Mucosa of gallbladder (tissue), 1 donor: ENCODE data around the gene CDK3. TPM values are rescaled to one million over a fixed set of nuclear protein-coding genes. Genes with fewer than 3 reads are reported as not detected.
A peak's percentile ranks its signal among the peaks of the same experiment; 100 is the strongest.
"Not testable (repeated sequence)": the region's sequence is repeated elsewhere in the genome, so short reads cannot be mapped to it uniquely, and the experiment has no call there.

Experiments
- DNase-seq: peaks from one replicate; pipeline ENCODE4 v3.0.0-alpha.2; 2020; ENCODE audit warnings: low spot score
- total RNA-seq: library from RNA; stranded (reverse); gene quantifications from one replicate; pipeline ENCODE4 v1.2.1, GENCODE V29; 2021
- donor health status: DM: no; HTN: no; CAD: no.

CDK3 gene
- total RNA-seq, 1 donor from 2014 or later = 11.9 TPM

- no peak for DNase-seq
Observed at GRCh38 chr17:76039121-76039520, 38.5 kb downstream of the CDK3 start.

- no peak for DNase-seq
Observed at GRCh38 chr17:76040376-76040775, 39.7 kb downstream of the CDK3 start.

- DNase-seq = not testable (repeated sequence)
Observed at GRCh38 chr17:76042868-76043267, 42.2 kb downstream of the CDK3 start.

GRCh38 chr17:76044475-76045007 is 43.9 kb downstream of the CDK3 start:
- not testable (repeated sequence) for DNase-seq

GRCh38 chr17:76046064-76046463 is 45.4 kb downstream of the CDK3 start:
- DNase-seq = no peak

GRCh38 chr17:76048025-76048605 is 47.5 kb downstream of the CDK3 start:
- DNase-seq = no peak

GRCh38 chr17:76048711-76049110 is 48.1 kb downstream of the CDK3 start:
- no peak for DNase-seq

GRCh38 chr17:76049239-76049638 is 48.6 kb downstream of the CDK3 start:
- DNase-seq = no peak

GRCh38 chr17:76049836-76050537 is 49.3 kb downstream of the CDK3 start:
- DNase-seq = no peak

GRCh38 chr17:76050538-76051467 is 50.1 kb downstream of the CDK3 start:
- peak; percentile 32 for DNase-seq

GRCh38 chr17:76051561-76051960 is 50.9 kb downstream of the CDK3 start:
- no peak for DNase-seq

- DNase-seq = peak; percentile 37
Observed at GRCh38 chr17:76053246-76054111, 52.8 kb downstream of the CDK3 start.

GRCh38 chr17:76054112-76054476 is 53.4 kb downstream of the CDK3 start:
- DNase-seq = peak; percentile 28

Other genes with a start within 250 kb of the CDK3 start
- gene GALK1, start 235.7 kb upstream of the CDK3 start, total RNA-seq = 35.9 TPM
- gene UNK, start 216.0 kb upstream of the CDK3 start, total RNA-seq = 26.6 TPM
- 26.4 TPM for gene UNC13D, start 156.5 kb upstream of the CDK3 start, total RNA-seq
- 160 TPM for gene WBP2, start 145.5 kb upstream of the CDK3 start, total RNA-seq
- 68.2 TPM for gene TRIM47, start 122.3 kb upstream of the CDK3 start, total RNA-seq
- gene TRIM65, start 103.9 kb upstream of the CDK3 start, total RNA-seq = 24.0 TPM
- gene MRPL38, start 96.0 kb upstream of the CDK3 start, total RNA-seq = 107 TPM
- 28.9 TPM for gene FBF1, start 59.8 kb upstream of the CDK3 start, total RNA-seq
- 102 TPM for gene ACOX1, start 21.7 kb upstream of the CDK3 start, total RNA-seq
- 22.9 TPM for gene TEN1, start 21.6 kb upstream of the CDK3 start, total RNA-seq
- gene EVPL, start 26.5 kb downstream of the CDK3 start, total RNA-seq = 14.9 TPM
- gene SRP68, start 71.7 kb downstream of the CDK3 start, total RNA-seq = 69.8 TPM
- 0.20 TPM for gene GALR2, start 73.9 kb downstream of the CDK3 start, total RNA-seq
- gene ZACN, start 78.3 kb downstream of the CDK3 start, total RNA-seq = not detected
- gene EXOC7, start 102.9 kb downstream of the CDK3 start, total RNA-seq = 163 TPM
- not detected for gene FOXJ1, start 140.4 kb downstream of the CDK3 start, total RNA-seq
- 3.3 TPM for gene RNF157, start 239.6 kb downstream of the CDK3 start, total RNA-seq